Measurements from ENCODE around the gene TTLL7.

Gene TTLL7

GRCh38 chr1:83834621-83835264 is 164.2 kb downstream of the TTLL7 start:
- H3K4me3 ChIP-seq (replicated peaks; ENCODE audit: low read depth, low read length), result no peak overlapping the region
- no peaks in the 10 kb centered on the region for H3K36me3 ChIP-seq (ENCODE audit: control insufficient read depth, insufficient read depth, low read length)
- no peak for DNase-seq (ENCODE audit: extremely low read depth, insufficient read length)
- no peaks in the 10 kb centered on the region for H3K27me3 ChIP-seq (replicated peaks; ENCODE audit: control insufficient read depth, insufficient read depth, low read length)
- TF ChIP-seq CTCF (IDR thresholded peaks at IDR 0.05; ENCODE audit: insufficient read depth, low read length, poor library complexity, severe bottlenecking), result no peak

GRCh38 chr1:83832194-83832593 is 166.7 kb downstream of the TTLL7 start:
- no peak for DNase-seq (ENCODE audit: extremely low read depth, insufficient read length)
- no peak for TF ChIP-seq CTCF (IDR thresholded peaks at IDR 0.05; ENCODE audit: insufficient read depth, low read length, poor library complexity, severe bottlenecking)
- H3K4me3 ChIP-seq (replicated peaks; ENCODE audit: low read depth, low read length), result no peak overlapping the region
- no peaks in the 10 kb centered on the region; the same call in 1 of the 2 replicates for H3K27me3 ChIP-seq (replicated peaks; ENCODE audit: control insufficient read depth, insufficient read depth, low read length)
- no peaks in the 10 kb centered on the region for H3K36me3 ChIP-seq (ENCODE audit: control insufficient read depth, insufficient read depth, low read length)

- Histone ChIP-seq H3K4me3 (replicated peaks; ENCODE audit: low read depth, low read length) (no peak overlapping the region), H3K36me3 (ENCODE audit: control insufficient read depth, insufficient read depth, low read length) (no peaks in the 10 kb centered on the region), H3K27me3 (replicated peaks; ENCODE audit: control insufficient read depth, insufficient read depth, low read length) (no peaks in the 10 kb centered on the region; the same call in 1 of the 2 replicates)
- no peak for TF ChIP-seq CTCF (IDR thresholded peaks at IDR 0.05; ENCODE audit: insufficient read depth, low read length, poor library complexity, severe bottlenecking)
- no peak for DNase-seq (ENCODE audit: extremely low read depth, insufficient read length)
Measured at GRCh38 chr1:83829106-83829505, 169.8 kb downstream of the TTLL7 start.

GRCh38 chr1:83828456-83828855 is 170.5 kb downstream of the TTLL7 start:
- H3K4me3 ChIP-seq (replicated peaks; ENCODE audit: low read depth, low read length), result no peak overlapping the region
- TF ChIP-seq CTCF (IDR thresholded peaks at IDR 0.05; ENCODE audit: insufficient read depth, low read length, poor library complexity, severe bottlenecking), result no peak
- no peaks in the 10 kb centered on the region for H3K36me3 ChIP-seq (ENCODE audit: control insufficient read depth, insufficient read depth, low read length)
- DNase-seq (ENCODE audit: extremely low read depth, insufficient read length), result no peak
- no peaks in the 10 kb centered on the region; the same call in 1 of the 2 replicates for H3K27me3 ChIP-seq (replicated peaks; ENCODE audit: control insufficient read depth, insufficient read depth, low read length)

- Histone ChIP-seq H3K27me3 (replicated peaks; ENCODE audit: control insufficient read depth, insufficient read depth, low read length) (no peaks in the 10 kb centered on the region; the same call in 1 of the 2 replicates), H3K36me3 (ENCODE audit: control insufficient read depth, insufficient read depth, low read length) (no peaks in the 10 kb centered on the region), H3K4me3 (replicated peaks; ENCODE audit: low read depth, low read length) (no peak overlapping the region)
- DNase-seq (ENCODE audit: extremely low read depth, insufficient read length), result no peak
- TF ChIP-seq CTCF (IDR thresholded peaks at IDR 0.05; ENCODE audit: insufficient read depth, low read length, poor library complexity, severe bottlenecking), result no peak
Measured at GRCh38 chr1:83827741-83828140, 171.2 kb downstream of the TTLL7 start.

- no peaks in the 10 kb centered on the region for H3K27me3 ChIP-seq (replicated peaks; ENCODE audit: control insufficient read depth, insufficient read depth, low read length)
- TF ChIP-seq CTCF (IDR thresholded peaks at IDR 0.05; ENCODE audit: insufficient read depth, low read length, poor library complexity, severe bottlenecking), result no peak
- no peak for DNase-seq (ENCODE audit: extremely low read depth, insufficient read length)
- no peak overlapping the region for H3K4me3 ChIP-seq (replicated peaks; ENCODE audit: low read depth, low read length)
- H3K36me3 ChIP-seq (ENCODE audit: control insufficient read depth, insufficient read depth, low read length), result no peaks in the 10 kb centered on the region
Measured at GRCh38 chr1:83822208-83822607, 176.7 kb downstream of the TTLL7 start.
